ENCODE data around the gene RNF208. TPM values are rescaled to one million over a fixed set of nuclear protein-coding genes. Genes with fewer than 3 reads are reported as not detected.

RNF208 gene, protein sequence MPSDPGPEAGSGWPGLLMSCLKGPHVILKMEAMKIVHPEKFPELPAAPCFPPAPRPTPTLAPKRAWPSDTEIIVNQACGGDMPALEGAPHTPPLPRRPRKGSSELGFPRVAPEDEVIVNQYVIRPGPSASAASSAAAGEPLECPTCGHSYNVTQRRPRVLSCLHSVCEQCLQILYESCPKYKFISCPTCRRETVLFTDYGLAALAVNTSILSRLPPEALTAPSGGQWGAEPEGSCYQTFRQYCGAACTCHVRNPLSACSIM
- total RNA-seq (2013; cell fraction: nucleolus; rRNA removed): 0.83 and 1.1 TPM in 2 replicates
- total RNA-seq (2014; rRNA removed): 0.73 and 0.87 TPM in 2 replicates
- 0.13 and 0.14 TPM in 2 replicates for total RNA-seq (2014; rRNA removed; fragmentation: Illumina TruSeq; extraction: Trizol)
- 10.7 and 12.0 TPM in 2 replicates for total RNA-seq (2021)
- polyA plus RNA-seq (2011; ENCODE audit: low read depth): 3.0 TPM
- 0.16 and 0.30 TPM in 2 replicates for polyA plus RNA-seq (2011; rRNA removed)
- 0.82 and 1.2 TPM in 2 replicates for polyA plus RNA-seq (2011; cell fraction: cytosol; rRNA removed)
- 17.9 and 19.5 TPM in 2 replicates for polyA plus RNA-seq (2011; cell fraction: nucleus; rRNA removed)
- polyA plus RNA-seq (2012): 9.5 and 9.8 TPM in 2 replicates
- polyA plus RNA-seq (2014; fragmentation: Illumina TruSeq; extraction: Trizol): 0.62 TPM in 1 of 2 replicates, not detected in the other
- polyA plus RNA-seq (2014; fragmentation: Nextera tagmentation; extraction: Ambion mirVana): under 1 TPM; 0.06 to 0.80 TPM
- polyA plus RNA-seq (2014; rRNA removed): 4.6 and 5.4 TPM in 2 replicates
- polyA plus RNA-seq (2016; fragmentation: Nextera tagmentation; extraction: Ambion mirVana): 1 to 10 TPM; 1.0 to 1.2 TPM
- polyA minus RNA-seq (2011; rRNA and poly(A)+ RNA removed): 0.62 TPM in 1 of 2 replicates, not detected in the other
- polyA minus RNA-seq (2011; cell fraction: cytosol; rRNA and poly(A)+ RNA removed): 4.1 and 6.0 TPM in 2 replicates
- 1.2 and 2.4 TPM in 2 replicates for polyA minus RNA-seq (2011; cell fraction: nucleus; rRNA and poly(A)+ RNA removed)
- Bru-seq, nascent RNA: percentile 52 among the genes with signal in this experiment
- percentile 77 among the genes with signal in this experiment for BruChase-seq, experiment 1, labeled RNA remaining after a 6-hour chase
- percentile 63 among the genes with signal in this experiment for BruChase-seq, experiment 2, labeled RNA remaining after a 2-hour chase
- long read RNA-seq, experiment 1, partial matches to known transcripts: 0 of 1 reads
- long read RNA-seq, experiment 1, other reads (novel, unspliced or antisense): 0 of 1 reads
- long read RNA-seq, experiment 2: 0 reads

DNA sequence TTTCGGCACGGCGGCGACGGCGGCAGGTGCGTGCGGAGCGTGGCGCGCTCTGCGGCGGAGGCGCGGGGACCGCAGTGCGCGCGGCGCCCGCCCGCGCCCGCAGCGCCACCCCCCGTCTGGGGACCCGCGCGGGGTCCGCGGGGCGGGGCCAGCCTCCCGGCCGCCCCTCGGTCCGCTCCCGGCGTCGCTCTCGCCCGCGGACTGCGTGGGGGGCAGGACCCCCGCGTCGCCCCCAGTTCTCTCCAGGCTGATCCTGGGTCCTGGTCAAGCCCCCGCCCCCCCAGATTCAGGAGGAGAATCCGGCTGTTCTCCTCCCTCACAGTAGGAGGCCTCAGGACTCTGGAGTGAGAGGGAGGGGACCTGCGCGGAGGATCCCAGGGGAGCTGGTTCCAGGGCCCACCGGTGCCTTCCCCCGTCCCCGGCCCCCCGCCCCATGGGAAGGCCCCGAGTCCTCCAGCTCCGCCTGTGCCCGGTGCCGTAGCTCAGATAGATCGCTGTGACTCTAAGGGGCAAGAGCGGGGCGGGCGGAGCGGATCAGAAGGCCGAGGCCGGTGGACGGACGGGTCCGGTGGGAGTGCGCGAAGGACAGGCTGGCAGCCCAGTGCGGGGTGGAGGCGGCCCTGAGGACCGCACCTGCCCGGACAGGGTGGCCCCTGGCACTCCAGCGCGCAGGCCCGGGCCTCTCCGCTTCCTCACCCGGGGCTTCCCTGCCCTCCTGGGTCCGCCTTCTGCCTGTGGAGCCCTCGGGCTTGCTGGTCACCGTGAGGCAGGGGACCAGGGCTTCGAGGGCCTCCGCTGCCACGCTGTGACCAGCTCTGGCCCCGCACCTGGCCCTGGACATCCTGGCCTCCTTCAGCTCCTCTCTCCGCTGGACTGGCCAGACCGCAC, at the start of gene RNF208:
Gene RNF208, minus strand, starts transcription at position 51 of the 888 bp plus-strand sequence. CDS start 1,028 bp downstream, outside the sequence.
- intact Hi-C loops (cut with micrococcal nuclease; ENCODE audit: unreplicated experiment) (loop anchor here (2.0 to 10.0 kb wide), 3 partner anchors 22 to 178 kb away; partner anchors contain the start of genes ANAPC2, NPDC1, SSNA1 and TPRN), in situ Hi-C loops (cut with MboI) (no loop called here)
- ATAC-seq (peak; percentile 22), FAIRE-seq (no peak), DNase-seq (ENCODE audit: low read depth, low spot score) (no peak)
- Histone ChIP-seq H3K27ac (ENCODE audit: control insufficient read depth, insufficient read depth) (no peak within 1 kb of the TSS), H4K20me1 (ENCODE audit: control insufficient read depth, insufficient read depth) (no peaks in the 10 kb centered on the region), H2AFZ (ENCODE audit: control insufficient read depth, low read depth, low read length) (peak within 1 kb of the TSS; percentile 45), H3K79me2 (ENCODE audit: control insufficient read depth, insufficient read depth, low read length) (no peaks in the 10 kb centered on the region), H3K4me2 (ENCODE audit: control insufficient read depth, insufficient read depth) (peak within 1 kb of the TSS; percentile 98), H3K9ac (ENCODE audit: control insufficient read depth, insufficient read depth, low read length) (peak within 1 kb of the TSS; percentile 35; the same call in 1 of the 2 replicates), H3K4me3 (peak within 1 kb of the TSS; percentile 73), H3K36me3 (ENCODE audit: control insufficient read depth in 2 of 2, insufficient read depth in 2 of 2, low read length in 1 of 2) (peaks cover 0 to 2% of the 10 kb centered on the region in 2 experiments; a peak in 1 of 4 replicates), H3K27me3 (replicated peaks in 1 of 2; ENCODE audit: control insufficient read depth in 2 of 2, insufficient read depth in 2 of 2, low read length in 1 of 2) (no peaks in the 10 kb centered on the region), H3K9me3 (replicated peaks; ENCODE audit: control insufficient read depth, insufficient read depth, low read length) (no peaks in the 10 kb centered on the region), H3K4me1 (ENCODE audit: control insufficient read depth, insufficient read depth, low read length) (peaks cover 16% of the 10 kb centered on the region)
- ChIA-PET SMC1A (ENCODE audit: uncharacterized antibody, unreplicated experiment) (interaction anchor here (0.9 to 3.3 kb wide), 5 partner anchors 14 to 72 kb away, joined by 3 to 18 read pairs (median 4); partner anchors contain the start of genes TPRN and TUBB4B), RAD21 (ENCODE audit: unreplicated experiment) (interaction anchor here (0.5 to 3.5 kb wide), 16 partner anchors 10 to 522 kb away, joined by 3 to 34 read pairs (median 7); partner anchors contain the start of genes ANAPC2, NDOR1, NPDC1 and SSNA1), CTCF (interaction anchor here (0.8 to 6.4 kb wide), 16 partner anchors 13 to 436 kb away, joined by 3 to 52 read pairs (median 6); partner anchors contain the start of genes ANAPC2, NDOR1, SAPCD2 and SSNA1), POLR2A (interaction anchor here (0.6 to 5.5 kb wide), 26 partner anchors 12 to 406 kb away, joined by 3 to 68 read pairs (median 6); partner anchors contain the start of genes ANAPC2, EXD3, LCN12 and LRRC26)
- BruUV-seq (replicated peaks): no TSS peak
- WGBS (ENCODE audit: insufficient coverage, insufficient replicate concordance, low lambda C conversion rate, missing lambda C conversion rate): 13% methylated on average over 56 of the region's 88 CpGs
- TF ChIP-seq SMARCA5 (IDR thresholded peaks at IDR 0.05): 0 out of 2 replicates have a peak, but pooled peaks have one; percentile 45
- TF ChIP-seq MLLT1 (IDR thresholded peaks at IDR 0.05): no peak
- TF ChIP-seq EGR1 (IDR thresholded peaks at IDR 0.05; ENCODE audit: borderline replicate concordance in 1 of 2, low read depth in 2 of 2, low read length in 2 of 2): 0 out of 3 replicates have a peak, but pooled peaks of 1 of the 2 experiments have one; percentile 34
- TF ChIP-seq CTCF (IDR thresholded peaks at IDR 0.05 in 2 of 3, conservative IDR thresholded peaks at IDR 0.05 in 1 of 3; ENCODE audit: control insufficient read depth in 2 of 3, extremely low read depth in 1 of 3, insufficient read depth in 1 of 3, low read depth in 3 of 3, low read length in 3 of 3): no peak
- TF ChIP-seq, protein P1, sequence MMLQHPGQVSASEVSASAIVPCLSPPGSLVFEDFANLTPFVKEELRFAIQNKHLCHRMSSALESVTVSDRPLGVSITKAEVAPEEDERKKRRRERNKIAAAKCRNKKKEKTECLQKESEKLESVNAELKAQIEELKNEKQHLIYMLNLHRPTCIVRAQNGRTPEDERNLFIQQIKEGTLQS (IDR thresholded peaks at IDR 0.05; ENCODE audit: borderline replicate concordance, extremely low read depth, low read depth, low read length): no peak
- 0 out of 2 replicates have a peak, but pooled peaks have one; percentile 44 for TF ChIP-seq NKRF (conservative IDR thresholded peaks at IDR 0.05)
- TF ChIP-seq LARP7 (IDR thresholded peaks at IDR 0.05): peak; percentile 64; the same call in 1 of the 2 replicates
- peak; percentile 32; the same call in 1 of the 2 replicates for TF ChIP-seq IKZF1 (conservative IDR thresholded peaks at IDR 0.05)
- peak; percentile 47; the same call in 1 of the 2 replicates for TF ChIP-seq HDGF (IDR thresholded peaks at IDR 0.05)
